ENCODE data around the gene CIAPIN1. TPM values are rescaled to one million over a fixed set of nuclear protein-coding genes. Genes with fewer than 3 reads are reported as not detected.

CIAPIN1 gene
- total and polyA plus RNA-seq, 2 of the 4 experiments (the other 2 are of a cell fraction): 41.6 to 47.7 TPM

DNA sequence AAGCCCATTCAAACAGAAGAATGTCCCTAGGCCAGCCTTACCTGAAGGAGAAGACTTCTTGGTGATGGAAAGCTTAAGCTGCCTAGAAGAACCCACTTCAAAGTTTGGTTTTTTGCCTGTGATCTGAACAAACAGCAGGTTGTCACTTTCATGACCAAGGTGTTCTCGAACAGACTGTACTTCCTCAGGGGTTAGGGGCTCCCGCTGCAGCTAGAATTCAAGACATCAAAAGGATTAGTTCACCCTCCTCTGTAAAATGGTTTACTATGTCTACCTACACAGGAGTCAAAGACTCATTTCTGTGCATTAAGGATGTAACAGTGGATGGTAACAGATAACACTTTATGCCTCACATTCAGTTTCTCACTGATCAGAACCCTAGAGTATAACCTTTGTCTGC is 13.2 kb downstream of the CIAPIN1 start:
- Histone ChIP-seq H3K36me3 (ENCODE audit: control insufficient read depth, insufficient read depth, low read length) (peaks cover 51% of the 10 kb centered on the region), H3K9ac (ENCODE audit: low read depth, low read length) (no peak overlapping the region), H4K5ac (ENCODE audit: low read depth, low read length) (no peak overlapping the region), H3K27ac (ENCODE audit: insufficient read depth, low read length) (no peak overlapping the region), H3K4ac (ENCODE audit: low read depth, low read length) (no peak overlapping the region), H2AK5ac (ENCODE audit: low read depth, low read length) (no peak overlapping the region), H2BK120ac (ENCODE audit: low read depth, low read length) (no peak overlapping the region), H2BK20ac (ENCODE audit: low read depth, low read length) (no peak overlapping the region), H3K4me2 (ENCODE audit: low read depth, low read length) (no peak overlapping the region), H3K4me1 (ENCODE audit: control insufficient read depth, insufficient read depth, low read length) (no peaks in the 10 kb centered on the region), H2AFZ (replicated peaks; ENCODE audit: low read length, poor library complexity) (no peak overlapping the region), H3K4me3 (ENCODE audit: insufficient read depth, low read depth, low read length) (no peak overlapping the region), H3K9me1 (ENCODE audit: insufficient read depth, low read length) (no peaks in the 10 kb centered on the region), H3K14ac (replicated peaks; ENCODE audit: low read depth, low read length) (no peak overlapping the region), H2AK9ac (replicated peaks; ENCODE audit: low read depth, low read length, poor library complexity) (no peak overlapping the region), H4K91ac (ENCODE audit: insufficient read depth, low read depth, low read length) (no peak overlapping the region), H3K23ac (ENCODE audit: low read depth, low read length) (no peak overlapping the region), H4K20me1 (ENCODE audit: insufficient read depth, low read length) (no peaks in the 10 kb centered on the region), H2BK5ac (ENCODE audit: low read depth, low read length, poor library complexity, severe bottlenecking) (no peak overlapping the region), H3K79me1 (ENCODE audit: low read depth in 1 of 2, low read length in 2 of 2) (0 out of 4 replicates have a peak, but pooled peaks cover 0 to 3% of the 10 kb centered on the region in 2 experiments), H3K27me3 (ENCODE audit: control insufficient read depth, insufficient read depth, low read length) (no peaks in the 10 kb centered on the region), H3K56ac (ENCODE audit: extremely low read depth, insufficient read depth, low read length) (no peak overlapping the region), H4K8ac (ENCODE audit: low read depth in 2 of 2, low read length in 2 of 2) (no peak overlapping the region), H3K18ac (ENCODE audit: low read depth, low read length) (no peak overlapping the region), H3K9me3 (ENCODE audit: control insufficient read depth, insufficient read depth, low read length) (no peaks in the 10 kb centered on the region), H2BK15ac (ENCODE audit: low read depth, low read length) (no peak overlapping the region)
- no peak for TF ChIP-seq BHLHE40 (IDR thresholded peaks at IDR 0.05; ENCODE audit: low read depth, low read length)
- TF ChIP-seq, protein P1, sequence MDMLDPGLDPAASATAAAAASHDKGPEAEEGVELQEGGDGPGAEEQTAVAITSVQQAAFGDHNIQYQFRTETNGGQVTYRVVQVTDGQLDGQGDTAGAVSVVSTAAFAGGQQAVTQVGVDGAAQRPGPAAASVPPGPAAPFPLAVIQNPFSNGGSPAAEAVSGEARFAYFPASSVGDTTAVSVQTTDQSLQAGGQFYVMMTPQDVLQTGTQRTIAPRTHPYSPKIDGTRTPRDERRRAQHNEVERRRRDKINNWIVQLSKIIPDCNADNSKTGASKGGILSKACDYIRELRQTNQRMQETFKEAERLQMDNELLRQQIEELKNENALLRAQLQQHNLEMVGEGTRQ (IDR thresholded peaks at IDR 0.05; ENCODE audit: low read depth, low read length): no peak
- no peak for TF ChIP-seq RFX5 (IDR thresholded peaks at IDR 0.05; ENCODE audit: low read depth, low read length)
- TF ChIP-seq, protein P2, sequence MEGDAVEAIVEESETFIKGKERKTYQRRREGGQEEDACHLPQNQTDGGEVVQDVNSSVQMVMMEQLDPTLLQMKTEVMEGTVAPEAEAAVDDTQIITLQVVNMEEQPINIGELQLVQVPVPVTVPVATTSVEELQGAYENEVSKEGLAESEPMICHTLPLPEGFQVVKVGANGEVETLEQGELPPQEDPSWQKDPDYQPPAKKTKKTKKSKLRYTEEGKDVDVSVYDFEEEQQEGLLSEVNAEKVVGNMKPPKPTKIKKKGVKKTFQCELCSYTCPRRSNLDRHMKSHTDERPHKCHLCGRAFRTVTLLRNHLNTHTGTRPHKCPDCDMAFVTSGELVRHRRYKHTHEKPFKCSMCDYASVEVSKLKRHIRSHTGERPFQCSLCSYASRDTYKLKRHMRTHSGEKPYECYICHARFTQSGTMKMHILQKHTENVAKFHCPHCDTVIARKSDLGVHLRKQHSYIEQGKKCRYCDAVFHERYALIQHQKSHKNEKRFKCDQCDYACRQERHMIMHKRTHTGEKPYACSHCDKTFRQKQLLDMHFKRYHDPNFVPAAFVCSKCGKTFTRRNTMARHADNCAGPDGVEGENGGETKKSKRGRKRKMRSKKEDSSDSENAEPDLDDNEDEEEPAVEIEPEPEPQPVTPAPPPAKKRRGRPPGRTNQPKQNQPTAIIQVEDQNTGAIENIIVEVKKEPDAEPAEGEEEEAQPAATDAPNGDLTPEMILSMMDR (conservative IDR thresholded peaks at IDR 0.05; ENCODE audit: low read depth, low read length): no peak
- TF ChIP-seq CHD1 (IDR thresholded peaks at IDR 0.05; ENCODE audit: low read depth, low read length): no peak
- no peak for TF ChIP-seq NFE2L2 (IDR thresholded peaks at IDR 0.05; ENCODE audit: low read depth, low read length)
- TF ChIP-seq MAFK (IDR thresholded peaks at IDR 0.05; ENCODE audit: low read depth, low read length): no peak
- no peak for TF ChIP-seq MAZ (IDR thresholded peaks at IDR 0.05; ENCODE audit: borderline replicate concordance, low read depth, low read length)
- TF ChIP-seq SMC3 (IDR thresholded peaks at IDR 0.05; ENCODE audit: low read depth, low read length): no peak
- TF ChIP-seq RCOR1 (IDR thresholded peaks at IDR 0.05; ENCODE audit: insufficient replicate concordance, low read length): no peak
- TF ChIP-seq CEBPB (IDR thresholded peaks at IDR 0.05; ENCODE audit: low read depth, low read length): no peak
- TF ChIP-seq FOS (IDR thresholded peaks at IDR 0.05; ENCODE audit: low read depth, low read length): no peak
- no peak for TF ChIP-seq MXI1 (IDR thresholded peaks at IDR 0.05; ENCODE audit: borderline replicate concordance, low read depth, low read length)
- no peak for TF ChIP-seq RAD21 (IDR thresholded peaks at IDR 0.05; ENCODE audit: low read length)
- no peak for TF ChIP-seq POLR2A (IDR thresholded peaks at IDR 0.05; ENCODE audit: low read depth, low read length)
- TF ChIP-seq, protein P3, sequence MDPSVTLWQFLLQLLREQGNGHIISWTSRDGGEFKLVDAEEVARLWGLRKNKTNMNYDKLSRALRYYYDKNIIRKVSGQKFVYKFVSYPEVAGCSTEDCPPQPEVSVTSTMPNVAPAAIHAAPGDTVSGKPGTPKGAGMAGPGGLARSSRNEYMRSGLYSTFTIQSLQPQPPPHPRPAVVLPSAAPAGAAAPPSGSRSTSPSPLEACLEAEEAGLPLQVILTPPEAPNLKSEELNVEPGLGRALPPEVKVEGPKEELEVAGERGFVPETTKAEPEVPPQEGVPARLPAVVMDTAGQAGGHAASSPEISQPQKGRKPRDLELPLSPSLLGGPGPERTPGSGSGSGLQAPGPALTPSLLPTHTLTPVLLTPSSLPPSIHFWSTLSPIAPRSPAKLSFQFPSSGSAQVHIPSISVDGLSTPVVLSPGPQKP (IDR thresholded peaks at IDR 0.05; ENCODE audit: borderline replicate concordance, low read depth, low read length): no peak
- ATAC-seq (ENCODE audit: low read depth) (no peak), DNase-seq (no peak)
- BruUV-seq (replicated peaks): no TSS peak
- in situ Hi-C loops (cut with MboI; ENCODE audit: low sequenced_read_pairs): no loop called here
- ChIA-PET CTCF (interaction anchor here (0.6 to 1.1 kb wide), 2 partner anchors 7 to 12 kb away, joined by 3 to 5 read pairs; no protein-coding TSS in a partner anchor), POLR2A (ENCODE audit: unreplicated experiment) (no interaction called here)
- intact Hi-C loops (cut with micrococcal nuclease): no loop called here
- dilution Hi-C loops (cut with HindIII; ENCODE audit: low sequenced_read_pairs, unreplicated experiment): no loop called here
- no CpG with 5 or more reads among the region's 2 CpGs for WGBS, 2 experiments (ENCODE audit: extremely low coverage in 2 of 2, insufficient read length in 1 of 2)
